Caki2 (cell line): ENCODE data around the gene RHBDD2. TPM values are rescaled to one million over a fixed set of nuclear protein-coding genes. Genes with fewer than 3 reads are reported as not detected.
"Not testable (repeated sequence)": the region's sequence is repeated elsewhere in the genome, so short reads cannot be mapped to it uniquely, and the experiment has no call there.

Source experiments
- DNase-seq: peaks from one replicate; pipeline ENCODE4 v3.0.0-alpha.2; 2015; ENCODE audit warnings: low read depth
- in situ Hi-C: cut with HindIII; loops from 2 replicates; pipeline ENCODE4 v1.10.0; 2016; ENCODE audit warnings: low sequenced_read_pairs, low pct_unique_long_range_greater_than_20kb, mixed read lengths
- total RNA-seq: library from RNA; depleted of rRNA; stranded (reverse); fragments of >200 nt; shearing (Covaris generic); gene quantifications from 2 replicates; pipeline ENCODE4 v1.2.3, GENCODE V29; 2014; ENCODE audit warnings: low replicate concordance

The RHBDD2 gene
- total RNA-seq, 1 experiment from 2014 or later, result 19.8 TPM

GRCh38 chr7:75911186-75911585 lies 32.4 kb downstream of the RHBDD2 start:
- in situ Hi-C loops, DNase-seq: not testable (repeated sequence)

- in situ Hi-C loops, result no loop called here
- DNase-seq, result no peak
These were observed 34.6 kb downstream of the RHBDD2 start for GRCh38 chr7:75913437-75913836.

DNA sequence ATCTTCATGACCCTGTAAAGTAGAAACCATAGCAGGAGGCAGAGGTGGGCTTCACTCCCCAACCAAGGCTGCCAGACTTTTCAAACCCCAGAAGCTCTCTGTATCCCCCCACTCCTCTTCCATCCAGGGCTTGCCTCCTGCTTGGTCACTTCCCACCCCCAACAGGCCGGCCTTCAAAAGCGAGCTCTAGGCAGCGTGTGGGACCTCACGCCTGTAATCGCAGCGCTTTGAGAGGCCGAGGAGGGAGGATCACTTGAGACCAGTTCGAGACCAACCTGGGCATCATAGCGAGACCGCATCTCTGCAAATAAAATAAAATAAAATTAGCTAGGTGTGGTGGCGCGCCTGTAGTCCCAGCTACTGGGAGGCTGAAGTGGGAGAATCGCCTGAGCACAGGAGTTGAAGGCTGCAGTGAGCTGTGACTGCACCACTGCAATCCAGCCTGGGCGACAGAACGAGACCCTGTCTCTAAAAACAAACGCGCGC lies 35.4 kb downstream of the RHBDD2 start:
- in situ Hi-C loops, result no loop called here
- no peak for DNase-seq

DNA sequence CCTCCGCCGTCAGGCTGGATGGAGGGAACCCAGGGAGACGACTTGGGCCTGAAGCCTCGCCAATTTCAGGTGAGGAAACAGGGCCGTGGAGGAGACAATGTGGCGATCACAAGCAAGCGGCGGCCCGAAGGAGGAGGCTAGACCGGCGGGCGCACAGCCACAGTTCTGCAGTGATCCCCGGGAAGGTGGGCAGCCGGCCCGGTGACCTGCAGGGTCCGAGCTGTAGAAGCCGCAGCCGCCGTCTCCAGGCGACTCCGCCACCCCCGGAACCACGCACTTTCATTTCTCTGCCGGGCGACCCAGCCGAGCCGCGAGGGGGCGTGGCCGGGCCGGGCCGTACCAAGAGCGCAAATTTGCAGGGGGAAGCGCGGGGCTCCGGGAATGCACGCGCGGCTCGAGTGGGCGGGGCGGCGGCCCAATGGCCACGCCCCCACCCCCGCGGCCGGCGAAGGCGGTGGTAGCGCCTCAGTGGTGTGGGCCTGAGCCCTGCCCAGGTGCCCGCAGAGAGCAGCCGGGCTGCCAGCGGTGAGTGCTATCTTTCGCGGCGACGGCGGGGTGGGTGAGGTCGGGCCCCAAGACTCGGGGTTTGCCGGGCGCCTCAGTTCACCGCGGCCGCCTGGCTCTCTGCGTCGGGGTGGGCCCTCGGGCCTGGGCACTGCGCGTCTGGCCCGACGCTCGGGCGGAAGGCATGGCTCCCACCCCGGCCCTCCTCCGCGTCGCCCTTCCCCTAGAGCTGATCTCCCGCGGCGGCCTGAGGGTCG lies 36.0 kb downstream of the RHBDD2 start, which contains the start of gene POR:
POR (plus strand) TSS at position 501 of the 761 bp plus-strand sequence. CDS start 38,847 bp downstream, outside the sequence.
- peak; percentile 93 for DNase-seq
- in situ Hi-C loops, result no loop called here

- DNase-seq, result no peak
- in situ Hi-C loops, result no loop called here
These were observed 36.8 kb downstream of the RHBDD2 start for GRCh38 chr7:75915416-75916156.

- in situ Hi-C loops, result no loop called here
These were observed 37.4 kb downstream of the RHBDD2 start for GRCh38 chr7:75916259-75916658.

GRCh38 chr7:75916685-75917634 lies 38.1 kb downstream of the RHBDD2 start:
- in situ Hi-C loops, result no loop called here
- DNase-seq, result no peak

More at GRCh38 chr7:75916259-75916658, 37.4 kb downstream of the RHBDD2 start:
- DNase-seq, result no peak

GRCh38 chr7:75920431-75921161 lies 41.8 kb downstream of the RHBDD2 start:
- in situ Hi-C loops, result no loop called here
- peak; percentile 84 for DNase-seq

DNA sequence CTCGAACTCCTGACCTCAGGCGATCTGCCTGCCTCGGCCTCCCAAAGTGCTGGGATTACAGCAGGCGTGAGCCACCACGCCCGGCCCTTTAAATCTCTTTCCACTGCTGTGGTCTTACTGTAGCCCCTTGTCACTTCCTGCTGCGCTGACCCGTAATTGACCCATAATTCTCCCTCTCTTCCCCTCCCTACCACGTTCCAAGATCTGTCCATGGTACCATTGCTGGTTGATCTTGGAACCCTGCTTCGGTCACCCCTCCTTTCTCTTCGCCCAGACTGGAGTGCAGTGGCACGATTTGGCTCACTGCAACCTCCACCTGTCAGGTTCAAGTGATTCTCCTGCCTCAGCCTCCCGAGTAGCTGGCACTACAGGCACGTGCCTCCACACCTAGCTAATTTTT lies 42.6 kb downstream of the RHBDD2 start:
- DNase-seq, result peak; percentile 37
- in situ Hi-C loops, result no loop called here

- peak; percentile 66 for DNase-seq
- in situ Hi-C loops, result no loop called here
These were observed 44.3 kb downstream of the RHBDD2 start for GRCh38 chr7:75922966-75923603.

DNA sequence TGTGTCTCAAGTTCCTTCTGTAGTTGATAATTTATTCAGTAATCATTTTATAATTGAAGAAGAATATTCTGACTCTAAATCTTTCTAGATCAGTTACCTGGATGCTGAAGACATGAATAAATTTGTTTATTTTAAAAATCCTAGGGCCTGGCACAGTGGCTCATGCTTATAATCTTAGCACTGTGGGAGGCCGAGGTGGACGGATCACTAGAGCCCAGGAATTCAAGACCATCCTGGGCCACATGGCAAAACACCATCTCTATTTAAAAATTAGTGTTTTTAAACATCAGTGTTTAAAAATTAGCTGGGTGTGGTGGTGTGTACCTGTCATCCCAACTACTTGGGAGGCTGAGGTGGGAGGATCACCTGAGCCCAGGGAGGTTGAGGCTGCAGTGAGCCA lies 45.4 kb downstream of the RHBDD2 start:
- in situ Hi-C loops, result no loop called here
- no peak for DNase-seq

DNA sequence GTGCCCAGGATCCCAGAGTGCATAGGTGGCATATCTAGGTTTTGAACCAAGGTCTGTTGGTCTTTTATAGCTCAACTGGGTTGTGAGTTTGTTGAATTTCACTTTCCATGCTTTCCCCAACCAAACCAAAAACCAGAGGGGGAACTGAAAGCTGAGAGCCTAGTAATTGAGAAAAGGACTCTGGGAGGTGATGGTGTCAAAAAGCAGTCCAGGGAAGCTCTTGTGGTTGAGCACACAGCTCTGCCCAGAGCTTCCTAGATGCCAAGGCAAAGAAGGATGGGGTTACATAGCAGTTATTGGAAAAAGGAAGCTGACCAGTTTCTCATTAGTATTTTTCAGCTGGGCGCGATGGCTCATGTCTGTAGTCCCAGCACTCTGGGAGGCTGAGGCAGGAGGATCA lies 46.1 kb downstream of the RHBDD2 start:
- in situ Hi-C loops, result no loop called here
- DNase-seq, result no peak

DNA sequence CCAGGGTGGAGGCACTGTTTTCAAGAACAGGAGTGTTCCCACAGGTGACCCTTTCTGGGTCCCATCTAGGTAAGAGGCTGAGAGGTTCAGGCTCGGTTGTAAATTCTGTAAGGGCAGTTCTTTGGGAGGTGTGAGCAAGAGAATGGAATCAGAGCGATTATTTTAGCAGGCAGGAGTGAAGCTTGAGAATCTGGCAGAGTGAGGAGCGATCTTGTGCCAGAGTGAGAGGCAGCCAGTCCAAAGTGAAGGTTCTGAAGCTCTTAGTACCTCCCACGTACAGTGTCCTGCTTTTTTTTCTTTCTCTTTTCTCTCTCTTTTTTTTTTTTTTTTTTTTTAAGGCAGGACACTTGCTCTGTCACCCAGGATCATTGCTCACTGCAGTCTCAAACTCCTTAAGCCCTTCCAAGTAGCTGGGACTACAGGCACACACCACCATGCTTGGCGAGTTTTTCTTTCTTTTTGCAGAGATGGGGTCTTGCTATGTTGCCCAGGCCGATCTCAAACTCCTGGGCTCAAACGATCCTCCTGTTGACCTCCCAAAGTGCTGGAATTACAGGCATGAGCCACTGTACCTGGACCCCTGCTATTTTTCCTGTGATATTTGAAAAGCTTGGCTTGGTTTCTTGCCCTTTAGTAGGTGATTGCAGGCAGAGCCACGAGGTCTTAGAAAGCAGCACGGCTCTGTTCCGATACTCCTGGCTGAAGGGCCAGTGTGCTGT lies 47.0 kb downstream of the RHBDD2 start:
- no peak for DNase-seq
- in situ Hi-C loops, result no loop called here

- in situ Hi-C loops, result no loop called here
- peak; percentile 53 for DNase-seq
These were observed 49.7 kb downstream of the RHBDD2 start for GRCh38 chr7:75928568-75928914.

GRCh38 chr7:75931680-75932079 lies 52.8 kb downstream of the RHBDD2 start:
- in situ Hi-C loops, result no loop called here
- no peak for DNase-seq

- in situ Hi-C loops, result no loop called here
- DNase-seq, result peak; percentile 95
These were observed 59.3 kb downstream of the RHBDD2 start for GRCh38 chr7:75937958-75938786.
